SK-N-MC (cell line): ENCODE measurements around the gene CRHR2.
A peak's percentile ranks its signal among the peaks of the same experiment; 100 is the strongest.
"Not testable (repeated sequence)": the region's sequence is repeated elsewhere in the genome, so short reads cannot be mapped to it uniquely, and the experiment has no call there.

ENCODE experiments used
- DNase-seq: peaks from one replicate; pipeline ENCODE4 v3.0.0-alpha.2; 2011; ENCODE audit warnings: low read depth, low spot score
- H3K27ac ChIP-seq: fragments of 200-600 bp; sonication (generic); 2 replicates; pipeline ENCODE4 v1.5.1; 2016; ENCODE audit warnings: mixed run types
- H3K36me3 ChIP-seq: fragments of 200-600 bp; sonication (generic); 2 replicates; pipeline ENCODE4 v1.6.1; 2017; ENCODE audit warnings: antibody characterized with exemption, low read length, mixed read lengths; ENCODE audit not compliant: insufficient read depth
- H3K4me3 ChIP-seq: fragments of 200-600 bp; sonication (generic); 2 replicates; pipeline ENCODE4 v1.5.1; 2016
- H3K9ac ChIP-seq: fragments of 200-600 bp; sonication (generic); 2 replicates; pipeline ENCODE4 v1.8.0; 2017; ENCODE audit warnings: mixed run types, mixed read lengths; ENCODE audit not compliant: insufficient read length
- H3K9me3 ChIP-seq: fragments of 200-600 bp; sonication (generic); 2 replicates; pipeline ENCODE4 v1.6.1; 2017; ENCODE audit warnings: low read depth, mild to moderate bottlenecking, antibody characterized with exemption, low read length, moderate library complexity, mixed read lengths
- EZH2 ChIP-seq: fragments of 200-600 bp; sonication (generic); IDR thresholded peaks from one replicate; pipeline ENCODE4 v1.6.1; 2017; ENCODE audit warnings: antibody characterized with exemption
- FOXP2 ChIP-seq: optimal IDR thresholded peaks from 2 replicates; pipeline ENCODE3; 2011; ENCODE audit warnings: mild to moderate bottlenecking, moderate library complexity; ENCODE audit not compliant: insufficient read depth; ENCODE audit errors: extremely low read length, control extremely low read depth
- POLR2AphosphoS5 ChIP-seq: IDR thresholded peaks from 2 replicates; pipeline ENCODE4 v1.6.1; 2012; ENCODE audit warnings: mild to moderate bottlenecking, low read depth, low read length, borderline replicate concordance

CRHR2 gene

GRCh38 chr7:30649717-30650420, 32.4 kb downstream of the CRHR2 start:
- Histone ChIP-seq H3K27ac (no peak overlapping the region), H3K36me3 (peaks cover 11% of the 10 kb centered on the region; the same call in 1 of the 2 replicates), H3K9ac (no peak overlapping the region), H3K4me3 (no peak overlapping the region), H3K9me3 (no peaks in the 10 kb centered on the region)
- no peak for DNase-seq
- TF ChIP-seq FOXP2 (no peak), EZH2 (no peak), POLR2AphosphoS5 (no peak)

GRCh38 chr7:30648744-30649540, 33.3 kb downstream of the CRHR2 start:
- no peak for DNase-seq
- no peak for TF ChIP-seq FOXP2
- no peak for TF ChIP-seq EZH2
- no peak for TF ChIP-seq POLR2AphosphoS5
- Histone ChIP-seq H3K9ac (no peak overlapping the region), H3K4me3 (no peak overlapping the region), H3K27ac (no peak overlapping the region), H3K36me3 (peaks cover 21% of the 10 kb centered on the region; the same call in 1 of the 2 replicates), H3K9me3 (no peaks in the 10 kb centered on the region)

GRCh38 chr7:30647589-30648364, 34.5 kb downstream of the CRHR2 start:
- H3K9me3 ChIP-seq: no peaks in the 10 kb centered on the region
- peaks cover 31% of the 10 kb centered on the region; the same call in 1 of the 2 replicates for H3K36me3 ChIP-seq
- TF ChIP-seq EZH2: no peak
- TF ChIP-seq FOXP2: no peak
- TF ChIP-seq POLR2AphosphoS5: no peak
- no peak overlapping the region for H3K4me3 ChIP-seq
- H3K9ac ChIP-seq: no peak overlapping the region
- H3K27ac ChIP-seq: no peak overlapping the region
- DNase-seq: no peak

GRCh38 chr7:30646154-30646553, 36.1 kb downstream of the CRHR2 start:
- TF ChIP-seq EZH2 (no peak), POLR2AphosphoS5 (no peak), FOXP2 (no peak)
- Histone ChIP-seq H3K27ac (no peak overlapping the region), H3K36me3 (peaks cover 33% of the 10 kb centered on the region; the same call in 1 of the 2 replicates), H3K9me3 (no peaks in the 10 kb centered on the region), H3K4me3 (no peak overlapping the region), H3K9ac (no peak overlapping the region)
- DNase-seq: no peak

- TF ChIP-seq EZH2: no peak
- no peak for TF ChIP-seq POLR2AphosphoS5
- TF ChIP-seq FOXP2: no peak
Observed at GRCh38 chr7:30645661-30646060, 36.6 kb downstream of the CRHR2 start.

GRCh38 chr7:30644286-30644955, 37.8 kb downstream of the CRHR2 start:
- Histone ChIP-seq H3K9me3 (no peaks in the 10 kb centered on the region), H3K9ac (no peak overlapping the region), H3K4me3 (no peak overlapping the region), H3K27ac (0 out of 2 replicates have a peak overlapping the region, but pooled peaks have one; percentile 7), H3K36me3 (peaks cover 33% of the 10 kb centered on the region; the same call in 1 of the 2 replicates)
- DNase-seq: no peak
- no peak for TF ChIP-seq POLR2AphosphoS5
- TF ChIP-seq FOXP2: no peak
- TF ChIP-seq EZH2: no peak

More at GRCh38 chr7:30645661-30646060, 36.6 kb downstream of the CRHR2 start:
- Histone ChIP-seq H3K4me3 (no peak overlapping the region), H3K9ac (no peak overlapping the region), H3K36me3 (peaks cover 33% of the 10 kb centered on the region; the same call in 1 of the 2 replicates), H3K9me3 (no peaks in the 10 kb centered on the region), H3K27ac (peak overlapping the region; percentile 19; the same call in 1 of the 2 replicates)
- no peak for DNase-seq

- no peaks in the 10 kb centered on the region for H3K9me3 ChIP-seq
- no peak for DNase-seq
- TF ChIP-seq FOXP2 (no peak), EZH2 (no peak), POLR2AphosphoS5 (no peak)
- H3K9ac ChIP-seq: no peak overlapping the region
- H3K4me3 ChIP-seq: no peak overlapping the region
- H3K36me3 ChIP-seq: peaks cover 33% of the 10 kb centered on the region; the same call in 1 of the 2 replicates
- H3K27ac ChIP-seq: no peak overlapping the region
Observed at GRCh38 chr7:30642789-30643188, 39.5 kb downstream of the CRHR2 start.

GRCh38 chr7:30642322-30642721, 39.9 kb downstream of the CRHR2 start:
- not testable (repeated sequence) for H3K9me3 ChIP-seq, H3K27ac ChIP-seq, DNase-seq, H3K9ac ChIP-seq, H3K4me3 ChIP-seq
- peaks cover 33% of the 10 kb centered on the region; the same call in 1 of the 2 replicates for H3K36me3 ChIP-seq
